Pancreas (tissue), 10 donors: ENCODE measurements around the gene C1orf185. TPM values are rescaled to one million over a fixed set of nuclear protein-coding genes. Genes with fewer than 3 reads are reported as not detected.
A peak's percentile ranks its signal among the peaks of the same experiment; 100 is the strongest.

Source experiments
- ATAC-seq, 4 donors: fragments of 200-7000 bp; cut with Tn5 transposase; one replicate each; pipeline versions ENCODE4 v1.8.0 to v1.9.1; 2020; ENCODE audit warnings: mild to moderate bottlenecking in 4 of 4, moderate library complexity in 4 of 4
- DNase-seq, 6 donors: peaks; one replicate each; pipeline ENCODE4 v3.0.0-alpha.2; 2020
- FAIRE-seq: peaks from 2 replicates; lab custom pipeline; 2012; peaks lifted over from hg19 to GRCh38; lab: Jason Lieb, UNC
- H3K27ac ChIP-seq, 4 donors: fragments of 200-600 bp; sonication (generic); 1 replicate in 3 of 4; 2 replicates in 1 of 4; pipeline versions ENCODE4 v1.5.0 to v1.8.0; 2020
- H3K27me3 ChIP-seq, 4 donors: fragments of 200-600 bp; one replicate each; pipeline ENCODE4 v1.8.0; 2021
- H3K36me3 ChIP-seq, 3 donors: fragments of 200-600 bp; sonication (generic) in 1 of 3; one replicate each; pipeline versions ENCODE4 v1.5.0 to v1.8.0; 2020 to 2021
- H3K4me1 ChIP-seq, 3 donors: fragments of 200-600 bp; one replicate each; pipeline ENCODE4 v1.8.0; 2021
- H3K4me3 ChIP-seq, 4 donors: fragments of 200-600 bp; sonication (generic) in 2 of 4; one replicate each; pipeline versions ENCODE4 v1.5.0 to v1.8.0; 2020 to 2021
- H3K9me3 ChIP-seq, 4 donors: fragments of 200-600 bp; one replicate each; pipeline ENCODE4 v1.8.0; 2021
- WGBS, 2 donors: extraction: QIAGEN DNeasy Blood & Tissue Kit; methylation state at CpG; one replicate each; pipeline ENCODE4 v1.1.7; 2013; 5-methylcytosine and 5-hydroxymethylcytosine counted together
- intact Hi-C, 3 donors: fragments of 100-400 bp; cut with DNase I; formaldehyde crosslinking; loops; one replicate each; pipeline versions ENCODE4 v1.11.1 to v1.14.2; 2022
- polyA plus RNA-seq, 2 donors: library from polyadenylated mRNA; stranded (reverse); fragments of 200-250 nt; gene quantifications; one replicate each; pipeline ENCODE4 v1.2.3, GENCODE V29; 2013
- total RNA-seq, 6 donors: library from RNA; stranded (reverse); fragmentation: NEBNext Ultra II Directional in 4 of 6; extraction: Animal tissue kit (Norgen Biotek cat#: 25700) in 4 of 6; gene quantifications; one replicate each; pipeline versions ENCODE4 v1.2.1 to v1.2.4, GENCODE V29; 2021 to 2023
- TF ChIP-seq, protein P1 (sequence below), 4 donors: fragments of 200-600 bp; sonication (generic) in 3 of 4; IDR thresholded peaks; one replicate each; pipeline versions ENCODE4 v1.5.0 to v1.8.0; 2021; ENCODE audit warnings: antibody characterized with exemption in 4 of 4
- donor health status: healthy with polysubstance abuse.
- donor health status: DM: no; HTN: no; CAD: no; lungs with moderate emphysema.
- donor health status: DM: no; HTN: no; CAD: no.
- donor health status: control.
- donor health status: control.
- donor health status: Bipolar disorder and iron deficiency.
- donor health status: DM: yes; HTN: yes; CAD: no.
- donor health status: DM: no; HTN: no; CAD: no.
- donor health status: DM: no; HTN: no; CAD: no.
- donor health status: DM: yes; HTN: yes; CAD: no.

C1orf185 gene
- total RNA-seq (not detected), polyA plus RNA-seq (not detected)

DNA sequence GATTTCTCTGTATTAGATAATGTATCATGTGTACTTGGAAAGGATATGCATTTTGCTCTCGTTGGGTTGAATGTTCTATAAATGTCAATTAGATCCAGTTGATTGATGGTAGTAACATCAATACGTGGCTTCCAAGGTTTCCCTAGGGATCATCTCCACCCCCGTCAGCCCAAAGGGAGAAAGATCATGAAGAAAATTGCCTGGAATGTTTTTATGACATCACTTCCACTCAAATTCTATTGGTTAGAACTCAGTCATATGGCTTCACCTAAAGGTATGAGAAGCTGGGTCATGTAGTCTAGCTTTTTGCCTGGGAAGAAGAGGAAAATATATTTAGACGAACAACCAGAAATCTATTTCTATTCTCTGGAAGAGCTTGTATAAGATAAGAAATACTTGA is at the start of gene C1orf185:
Gene C1orf185, plus strand, starts transcription at position 253 of the 400 bp plus-strand sequence. Its CDS starts 6 bp downstream, at position 259.
- H3K9me3 ChIP-seq, result no peaks in the 10 kb centered on the region
- 62 to 67% methylated on average over 4 of the region's 4 CpGs for WGBS, 2 donors
- no peak for ATAC-seq
- intact Hi-C loops, result no loop called here
- H3K27ac ChIP-seq, result no peak within 1 kb of the TSS
- no peak within 1 kb of the TSS for H3K4me3 ChIP-seq
- H3K36me3 ChIP-seq, result no peaks in the 10 kb centered on the region
- TF ChIP-seq, protein P1, sequence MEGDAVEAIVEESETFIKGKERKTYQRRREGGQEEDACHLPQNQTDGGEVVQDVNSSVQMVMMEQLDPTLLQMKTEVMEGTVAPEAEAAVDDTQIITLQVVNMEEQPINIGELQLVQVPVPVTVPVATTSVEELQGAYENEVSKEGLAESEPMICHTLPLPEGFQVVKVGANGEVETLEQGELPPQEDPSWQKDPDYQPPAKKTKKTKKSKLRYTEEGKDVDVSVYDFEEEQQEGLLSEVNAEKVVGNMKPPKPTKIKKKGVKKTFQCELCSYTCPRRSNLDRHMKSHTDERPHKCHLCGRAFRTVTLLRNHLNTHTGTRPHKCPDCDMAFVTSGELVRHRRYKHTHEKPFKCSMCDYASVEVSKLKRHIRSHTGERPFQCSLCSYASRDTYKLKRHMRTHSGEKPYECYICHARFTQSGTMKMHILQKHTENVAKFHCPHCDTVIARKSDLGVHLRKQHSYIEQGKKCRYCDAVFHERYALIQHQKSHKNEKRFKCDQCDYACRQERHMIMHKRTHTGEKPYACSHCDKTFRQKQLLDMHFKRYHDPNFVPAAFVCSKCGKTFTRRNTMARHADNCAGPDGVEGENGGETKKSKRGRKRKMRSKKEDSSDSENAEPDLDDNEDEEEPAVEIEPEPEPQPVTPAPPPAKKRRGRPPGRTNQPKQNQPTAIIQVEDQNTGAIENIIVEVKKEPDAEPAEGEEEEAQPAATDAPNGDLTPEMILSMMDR (IDR thresholded peaks at IDR 0.05), result no peak
- H3K4me1 ChIP-seq, result no peaks in the 10 kb centered on the region
- no peaks in the 10 kb centered on the region for H3K27me3 ChIP-seq
- no peak for FAIRE-seq
- no peak for DNase-seq

DNA sequence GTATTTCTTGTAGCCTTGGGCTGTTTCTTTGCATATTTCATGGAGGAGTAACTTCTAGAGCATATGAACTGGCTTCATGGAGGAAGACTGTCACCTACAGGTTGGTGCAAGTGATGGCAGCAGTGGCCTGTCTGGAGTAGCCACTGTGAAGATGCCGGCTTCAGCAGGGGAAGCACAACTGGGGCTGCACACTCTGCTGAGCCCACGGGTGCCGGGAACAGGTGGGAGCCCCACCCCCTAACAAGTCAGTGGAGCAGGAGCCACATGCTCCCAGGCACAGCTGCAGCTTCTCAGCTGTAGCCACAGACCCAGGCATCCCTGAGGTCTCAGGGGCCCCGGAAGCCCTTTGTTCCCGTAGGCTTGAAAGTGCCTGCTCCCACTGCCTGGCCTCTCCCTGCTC is 43.2 kb upstream of the C1orf185 start:
- ATAC-seq (peak in 1 of 4 donors; percentile 42), FAIRE-seq (no peak), DNase-seq (no peak)
- Histone ChIP-seq H3K9me3 (peaks cover 0 to 2% (median 0%) of the 10 kb centered on the region in 4 donors), H3K27me3 (no peaks in the 10 kb centered on the region), H3K4me1 (no peaks in the 10 kb centered on the region), H3K36me3 (no peaks in the 10 kb centered on the region), H3K4me3 (no peak overlapping the region), H3K27ac (no peak overlapping the region)
- intact Hi-C loops, result no loop called here
- TF ChIP-seq, protein P1 (IDR thresholded peaks at IDR 0.05), result no peak
- 73 to 79% methylated on average over 5 of the region's 5 CpGs for WGBS, 2 donors

DNA sequence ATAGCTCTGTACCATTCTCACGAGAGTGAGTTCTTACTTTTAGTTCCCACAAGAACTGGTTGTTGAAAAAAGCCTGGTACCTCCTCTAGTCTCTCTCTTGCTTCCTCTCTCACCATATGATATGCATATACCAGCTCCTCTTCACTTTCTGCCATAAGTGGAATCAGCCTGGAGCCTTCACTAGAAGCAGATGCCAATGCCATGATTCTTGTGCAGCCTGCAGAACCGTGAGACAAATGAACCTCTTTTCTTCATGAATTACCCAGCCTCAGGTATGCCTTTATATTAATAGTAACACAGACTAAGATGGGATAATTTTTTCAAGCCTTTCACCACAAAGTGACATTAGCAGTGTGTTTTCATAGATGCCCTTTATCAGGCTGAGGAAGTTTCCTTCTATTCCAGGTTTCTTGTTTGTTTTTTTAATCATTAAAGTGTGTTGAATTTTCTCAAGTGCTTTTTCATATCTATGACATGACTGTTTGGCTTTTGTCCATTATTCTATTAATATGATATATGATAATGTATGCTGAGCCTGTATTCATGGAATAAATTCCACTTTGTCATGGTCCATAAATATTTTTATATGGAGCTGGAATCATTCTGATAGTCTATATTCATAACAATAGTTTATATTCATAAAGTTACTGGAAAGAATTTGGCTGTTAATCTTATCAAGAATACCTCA is 40.7 kb upstream of the C1orf185 start:
- Histone ChIP-seq H3K4me1 (no peaks in the 10 kb centered on the region), H3K4me3 (no peak overlapping the region), H3K27ac (no peak overlapping the region), H3K9me3 (no peaks in the 10 kb centered on the region), H3K27me3 (no peaks in the 10 kb centered on the region), H3K36me3 (no peaks in the 10 kb centered on the region)
- intact Hi-C loops, result no loop called here
- FAIRE-seq, result no peak
- WGBS, 2 donors, result 83 to 91% methylated on average over 2 of the region's 2 CpGs
- no peak for ATAC-seq
- TF ChIP-seq, protein P1 (IDR thresholded peaks at IDR 0.05), result no peak
- no peak for DNase-seq

DNA sequence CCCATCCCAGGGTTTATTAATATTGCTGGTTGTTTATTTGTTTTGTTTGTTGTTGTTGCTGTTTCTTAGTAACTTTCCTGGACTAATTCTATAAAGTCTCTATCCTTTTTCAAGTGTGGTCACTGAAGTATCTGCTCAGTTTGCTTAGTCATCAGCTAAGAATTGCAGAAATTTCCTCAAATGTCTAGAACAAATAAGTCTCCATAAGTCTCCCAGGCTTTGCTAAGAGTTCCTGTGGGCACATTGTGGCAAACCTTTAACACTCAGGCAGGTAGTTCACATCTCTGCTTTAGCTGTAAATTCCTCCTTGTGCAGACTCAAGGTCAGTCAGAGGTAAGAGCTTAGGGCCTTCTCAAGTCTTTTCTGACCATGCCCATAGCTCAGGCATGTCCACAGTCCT is 38.9 kb upstream of the C1orf185 start:
- Histone ChIP-seq H3K27me3 (no peaks in the 10 kb centered on the region), H3K9me3 (no peaks in the 10 kb centered on the region), H3K4me3 (no peak overlapping the region), H3K4me1 (no peaks in the 10 kb centered on the region), H3K27ac (no peak overlapping the region), H3K36me3 (no peaks in the 10 kb centered on the region)
- TF ChIP-seq, protein P1 (IDR thresholded peaks at IDR 0.05), result no peak
- ATAC-seq, result no peak
- intact Hi-C loops, result no loop called here
- FAIRE-seq, result no peak
- no peak for DNase-seq

DNA sequence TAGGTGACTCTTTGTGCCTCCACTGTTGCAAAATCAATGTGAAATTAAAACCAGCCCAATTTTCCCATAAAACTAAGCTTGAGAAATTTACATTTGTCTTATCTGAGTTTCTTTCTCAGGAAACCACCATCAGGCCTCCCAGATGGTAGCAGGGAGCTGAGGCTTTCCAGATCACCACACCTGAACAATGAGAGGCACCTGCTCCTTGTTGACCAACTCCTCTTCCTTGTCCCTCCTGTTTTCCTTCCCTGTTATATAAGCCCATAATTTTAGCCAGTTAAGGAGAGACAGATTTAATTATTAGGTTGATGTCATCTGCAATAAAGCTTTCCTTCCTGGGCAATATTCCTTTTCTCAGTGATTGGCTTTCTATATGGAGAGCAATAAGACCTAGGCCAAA is 32.0 kb upstream of the C1orf185 start:
- no peak overlapping the region for H3K27ac ChIP-seq
- H3K4me1 ChIP-seq, result peaks cover 0 to 5% (median 2%) of the 10 kb centered on the region in 3 donors
- FAIRE-seq (no peak), ATAC-seq (no peak), DNase-seq (no peak)
- intact Hi-C loops, result no loop called here
- no peaks in the 10 kb centered on the region for H3K27me3 ChIP-seq
- no peaks in the 10 kb centered on the region for H3K9me3 ChIP-seq
- H3K36me3 ChIP-seq, result no peaks in the 10 kb centered on the region
- TF ChIP-seq, protein P1 (IDR thresholded peaks at IDR 0.05), result no peak
- no peak overlapping the region for H3K4me3 ChIP-seq
